Transverse colon (tissue), 4 donors: ENCODE results near the gene WWOX. TPM values are rescaled to one million over a fixed set of nuclear protein-coding genes. Genes with fewer than 3 reads are reported as not detected.

Source experiments
- DNase-seq: peaks from one replicate; pipeline ENCODE4 v3.0.0-alpha.2; 2019
- H3K27ac ChIP-seq, 4 donors: fragments of 200-600 bp; sonication (generic); 2 replicates each; pipeline ENCODE4 v1.5.1; 2016 to 2018; ENCODE audit warnings: inconsistent platforms in 4 of 4
- H3K27me3 ChIP-seq: fragments of 200-600 bp; sonication (generic); 2 replicates; pipeline ENCODE4 v1.5.1; 2017; ENCODE audit warnings: inconsistent platforms
- H3K36me3 ChIP-seq, 4 donors: fragments of 200-600 bp; sonication (generic); 2 replicates each; pipeline ENCODE4 v1.5.1; 2017 to 2019; ENCODE audit warnings: inconsistent platforms in 4 of 4
- H3K4me1 ChIP-seq, 4 donors: fragments of 200-600 bp; sonication (generic); 2 replicates each; pipeline ENCODE4 v1.5.1; 2017 to 2020; ENCODE audit warnings: inconsistent platforms in 4 of 4
- H3K4me3 ChIP-seq, 4 donors: fragments of 200-600 bp; sonication (generic); 1 replicate in 1 of 4; 2 replicates in 3 of 4; pipeline versions ENCODE4 v1.5.1 to v1.6.1; 2017 to 2019; ENCODE audit warnings: inconsistent platforms in 4 of 4
- H3K9me3 ChIP-seq, 2 donors: fragments of 200-600 bp; sonication (generic); 2 replicates each; pipeline ENCODE4 v1.5.1; 2017 to 2019; ENCODE audit warnings: inconsistent platforms in 2 of 2
- CTCF ChIP-seq, 5 experiments: fragments of 200-600 bp in 3 of 5; fragments of 450-650 bp in 2 of 5; sonication (generic) in 3 of 5; IDR thresholded peaks; 1 replicate in 2 of 5; 2 replicates in 3 of 5; pipeline ENCODE4 v1.5.1; 2016 to 2017; ENCODE audit warnings: antibody characterized with exemption in 5 of 5, inconsistent platforms in 3 of 5, mild to moderate bottlenecking in 2 of 5, moderate library complexity in 1 of 5
- EP300 ChIP-seq: sonication (generic); formaldehyde crosslinking; IDR thresholded peaks from one replicate; pipeline ENCODE4 v1.6.1; 2017; ENCODE audit warnings: antibody characterized with exemption, low read depth
- POLR2A ChIP-seq: fragments of 450-650 bp; IDR thresholded peaks from one replicate; pipeline ENCODE4 v1.6.1; 2016; ENCODE audit warnings: antibody characterized with exemption, mild to moderate bottlenecking, moderate library complexity
- POLR2AphosphoS5 ChIP-seq, 3 donors: sonication (generic); formaldehyde crosslinking; IDR thresholded peaks; one replicate each; pipeline ENCODE4 v1.6.1; 2016; ENCODE audit warnings: antibody characterized with exemption in 3 of 3
- WGBS, 2 donors: methylation state at CpG; one replicate each; pipeline ENCODE4 v1.1.5; 2018; ENCODE audit warnings: low coverage in 1 of 2; 5-methylcytosine and 5-hydroxymethylcytosine counted together
- in situ Hi-C, 4 donors: fragments of 200-750 bp; cut with MboI; loops; one replicate each; pipeline versions ENCODE4 v1.15.0 to v1.15.1; 2017; ENCODE audit warnings: low sequenced_read_pairs in 3 of 4, low pct_ligation_motif_present in 1 of 4, low pct_unique_long_range_greater_than_20kb in 1 of 4
- intact Hi-C: fragments of 100-400 bp; cut with DNase I; formaldehyde crosslinking; loops from one replicate; pipeline ENCODE4 v1.15.1; 2023; ENCODE audit warnings: low total_unique reads
- total RNA-seq, 4 donors: library from RNA; depleted of rRNA; stranded (reverse); fragments of >200 nt; gene quantifications; one replicate each; pipeline ENCODE4 v1.1.0, GENCODE V29; 2016

Gene WWOX
- total RNA-seq, 4 donors from 2014 or later, result 11.2 to 53.8 (median 24.8) TPM

DNA sequence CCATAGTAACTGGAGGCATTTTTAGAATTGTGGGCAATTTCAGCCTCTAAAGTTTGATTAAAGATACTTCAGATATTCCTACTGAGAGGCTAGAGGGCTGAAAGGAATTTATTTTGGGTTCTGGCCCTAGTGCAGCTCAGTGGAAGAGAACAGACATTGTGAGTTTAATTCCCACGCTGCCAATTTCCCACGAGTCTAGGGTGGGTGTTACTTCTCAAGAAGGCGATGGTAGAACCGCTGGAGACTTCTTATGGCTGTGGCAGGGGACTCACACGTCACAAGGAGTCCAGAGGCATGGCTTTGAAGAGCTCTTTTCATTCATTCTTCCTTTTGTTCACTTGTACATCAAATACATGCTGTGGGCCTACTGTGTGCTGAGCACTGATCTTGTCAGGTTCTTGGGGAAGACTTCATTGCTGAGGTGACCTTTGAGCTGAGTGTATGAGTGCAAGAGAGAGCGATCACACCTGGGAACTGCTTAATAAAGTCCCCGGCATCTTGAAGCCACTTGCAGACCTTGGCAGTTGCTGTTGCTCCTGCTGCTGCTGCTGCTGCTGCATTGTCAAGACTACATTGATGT is 111.7 kb downstream of the WWOX start:
- no peak for DNase-seq
- Histone ChIP-seq H3K9me3 (no peaks in the 10 kb centered on the region), H3K36me3 (no peaks in the 10 kb centered on the region), H3K4me3 (no peak overlapping the region), H3K27ac (no peak overlapping the region), H3K4me1 (no peaks in the 10 kb centered on the region), H3K27me3 (no peaks in the 10 kb centered on the region)
- intact Hi-C loops, result no loop called here
- TF ChIP-seq CTCF (IDR thresholded peaks at IDR 0.05) (no peak), POLR2AphosphoS5 (IDR thresholded peaks at IDR 0.05) (no peak), EP300 (no peak), POLR2A (no peak)
- in situ Hi-C loops, result no loop called here
- WGBS, 2 donors, result 83% methylated on average over 7 of the region's 7 CpGs; no CpG with 5 or more reads in 1 of the 2 donors

DNA sequence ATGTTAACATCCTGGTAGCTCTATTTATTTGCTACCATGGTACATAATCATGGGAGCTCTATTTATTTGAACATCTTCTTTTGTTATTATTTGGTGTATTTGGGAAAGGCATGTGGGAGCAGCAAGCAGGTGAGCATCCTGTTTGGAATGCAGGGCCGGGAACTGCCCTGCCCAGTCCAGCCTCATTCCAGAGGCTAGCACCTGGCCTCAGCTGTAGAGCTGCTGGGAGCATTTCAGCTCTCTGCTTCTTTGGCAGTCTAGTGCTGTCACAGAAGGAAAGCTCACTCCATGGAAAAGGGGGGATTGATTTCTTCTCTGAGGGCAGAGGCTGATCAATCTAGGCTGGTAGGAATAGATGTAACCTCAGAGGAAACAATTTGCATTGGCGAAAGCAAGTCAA is 112.5 kb downstream of the WWOX start:
- no peak for DNase-seq
- no peaks in the 10 kb centered on the region for H3K36me3 ChIP-seq
- in situ Hi-C loops, result no loop called here
- H3K27me3 ChIP-seq, result no peaks in the 10 kb centered on the region
- H3K9me3 ChIP-seq, result no peaks in the 10 kb centered on the region
- no peaks in the 10 kb centered on the region for H3K4me1 ChIP-seq
- no peak for TF ChIP-seq POLR2AphosphoS5 (IDR thresholded peaks at IDR 0.05)
- TF ChIP-seq POLR2A, result no peak
- no peak for TF ChIP-seq EP300
- no peak for TF ChIP-seq CTCF (IDR thresholded peaks at IDR 0.05)
- 90% methylated on average over 2 of the region's 2 CpGs; no CpG with 5 or more reads in 1 of the 2 donors for WGBS, 2 donors
- intact Hi-C loops, result no loop called here
- no peak overlapping the region for H3K4me3 ChIP-seq
- no peak overlapping the region for H3K27ac ChIP-seq

- 96 to 100% methylated on average over 1 to 7 of the region's 7 CpGs for WGBS, 2 donors
- no peak for DNase-seq
- TF ChIP-seq CTCF (IDR thresholded peaks at IDR 0.05) (no peak), EP300 (no peak), POLR2AphosphoS5 (IDR thresholded peaks at IDR 0.05) (no peak), POLR2A (no peak)
- in situ Hi-C loops, result no loop called here
- H3K27ac ChIP-seq, result no peak overlapping the region
- no peaks in the 10 kb centered on the region for H3K36me3 ChIP-seq
- no peaks in the 10 kb centered on the region for H3K27me3 ChIP-seq
- no peaks in the 10 kb centered on the region for H3K9me3 ChIP-seq
- no peak overlapping the region for H3K4me3 ChIP-seq
- no peaks in the 10 kb centered on the region for H3K4me1 ChIP-seq
- intact Hi-C loops, result no loop called here
Measured at GRCh38 chr16:78212674-78213073, 113.2 kb downstream of the WWOX start.

DNA sequence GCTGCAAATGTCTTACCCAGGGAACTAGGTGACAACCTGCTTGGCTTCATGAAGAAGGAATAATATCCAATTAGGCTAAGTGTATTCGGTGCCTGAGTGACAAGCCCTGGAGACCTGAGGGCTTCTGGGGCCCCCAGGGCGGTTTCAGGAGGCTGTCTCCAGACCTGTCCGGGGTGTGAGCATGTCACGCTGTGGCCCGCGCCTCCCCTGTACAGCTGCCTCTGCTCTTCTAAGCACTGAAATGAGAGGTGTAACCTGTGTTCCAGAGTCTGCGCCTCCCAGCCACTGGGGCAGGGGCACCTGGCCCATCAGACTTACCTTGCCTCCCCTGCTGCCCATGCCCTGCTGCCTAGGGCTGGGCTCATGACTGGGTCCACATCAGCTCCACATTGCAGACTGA is 114.3 kb downstream of the WWOX start:
- no peak overlapping the region for H3K4me3 ChIP-seq
- in situ Hi-C loops, result no loop called here
- intact Hi-C loops, result no loop called here
- H3K4me1 ChIP-seq, result no peaks in the 10 kb centered on the region
- H3K9me3 ChIP-seq, result no peaks in the 10 kb centered on the region
- H3K27me3 ChIP-seq, result no peaks in the 10 kb centered on the region
- TF ChIP-seq CTCF (IDR thresholded peaks at IDR 0.05) (no peak), POLR2AphosphoS5 (IDR thresholded peaks at IDR 0.05) (no peak), POLR2A (no peak), EP300 (no peak)
- DNase-seq, result no peak
- no peaks in the 10 kb centered on the region for H3K36me3 ChIP-seq
- 80 to 95% methylated on average over 1 to 7 of the region's 7 CpGs for WGBS, 2 donors
- H3K27ac ChIP-seq, result no peak overlapping the region
